H1 (cell line): ENCODE measurements around the gene TEKT3. TPM values are rescaled to one million over a fixed set of nuclear protein-coding genes. Genes with fewer than 3 reads are reported as not detected.

Source experiments
- CTCF ChIA-PET: fragments of 300-600 bp; sonication (Branson Sonifier 250); formaldehyde crosslinking; loops from one replicate; lab custom pipeline; 2021; ENCODE audit not compliant: partially characterized antibody; lab: Charles Lee
- POLR2A ChIA-PET: fragments of 300-600 bp; sonication (Branson Sonifier 250); formaldehyde crosslinking; loops from one replicate; lab custom pipeline; 2021; ENCODE audit warnings: inconsistent platforms; ENCODE audit not compliant: partially characterized antibody; lab: Charles Lee
- DNase-seq, 2 experiments: peaks; one replicate each; pipeline versions ENCODE4 v3.0.0 to v3.0.0-alpha.2; 2010 to 2022; ENCODE audit warnings: low spot score in 2 of 2, low read depth in 1 of 2, mixed read lengths in 1 of 2
- FAIRE-seq: peaks from 2 replicates; lab custom pipeline; 2011; peaks lifted over from hg19 to GRCh38; lab: Jason Lieb, UNC
- H2AFZ ChIP-seq: 2 replicates; pipeline ENCODE4 v1.8.1; 2012; ENCODE audit warnings: low read length, inconsistent platforms
- H2AK5ac ChIP-seq: 2 replicates; pipeline ENCODE4 v1.6.1; 2013; ENCODE audit warnings: low read depth, low read length
- H2BK120ac ChIP-seq: replicated peaks from 2 replicates; pipeline ENCODE3; 2013; ENCODE audit warnings: low read depth, low read length, inconsistent platforms
- H2BK12ac ChIP-seq: 2 replicates; pipeline ENCODE4 v1.6.1; 2013; ENCODE audit warnings: low read depth, low read length
- H2BK15ac ChIP-seq: 2 replicates; pipeline ENCODE4 v1.6.1; 2013; ENCODE audit warnings: low read length
- H2BK20ac ChIP-seq: 2 replicates; pipeline ENCODE4 v1.6.1; 2013; ENCODE audit warnings: low read length
- H2BK5ac ChIP-seq: 2 replicates; pipeline ENCODE4 v1.6.1; 2013; ENCODE audit warnings: low read depth, low read length
- H3K14ac ChIP-seq: 2 replicates; pipeline ENCODE4 v1.6.1; 2013; ENCODE audit warnings: inconsistent platforms; ENCODE audit not compliant: insufficient read length
- H3K18ac ChIP-seq: 2 replicates; pipeline ENCODE4 v1.6.1; 2013; ENCODE audit warnings: low read length; ENCODE audit errors: extremely low read depth
- H3K23ac ChIP-seq: 2 replicates; pipeline ENCODE4 v1.6.1; 2013; ENCODE audit warnings: inconsistent platforms; ENCODE audit not compliant: insufficient read length
- H3K23me2 ChIP-seq: 2 replicates; pipeline ENCODE4 v1.6.1; 2013; ENCODE audit warnings: low read depth, low read length
- H3K27ac ChIP-seq: 2 replicates; pipeline ENCODE4 v1.6.1; 2011; ENCODE audit warnings: low read depth, low read length, inconsistent platforms
- H3K27me3 ChIP-seq, 4 experiments: replicated peaks in 1 of 4; 1 replicate in 1 of 4; 2 replicates in 3 of 4; pipeline versions ENCODE4 v1.6.1 to v1.8.1; 2011 to 2013; ENCODE audit warnings: low read length in 3 of 4, mild to moderate bottlenecking in 3 of 4, inconsistent platforms in 2 of 4, mixed read lengths in 2 of 4, moderate library complexity in 1 of 4; ENCODE audit not compliant: control insufficient read depth in 3 of 4, insufficient read depth in 3 of 4; ENCODE audit errors: extremely low read depth in 1 of 4
- H3K36me3 ChIP-seq, 4 experiments: 2 replicates each; pipeline versions ENCODE4 v1.6.1 to v1.8.1; 2011 to 2013; ENCODE audit warnings: mild to moderate bottlenecking in 4 of 4, low read length in 3 of 4, moderate library complexity in 2 of 4, control low read depth in 1 of 4, inconsistent platforms in 1 of 4; ENCODE audit not compliant: insufficient read depth in 4 of 4, control insufficient read depth in 2 of 4
- H3K4ac ChIP-seq: replicated peaks from 2 replicates; pipeline ENCODE3; 2013; ENCODE audit warnings: low read length, low read depth, mixed read lengths, inconsistent platforms; ENCODE audit not compliant: insufficient read length
- H3K4me1 ChIP-seq, 4 experiments: replicated peaks in 1 of 4; 1 replicate in 1 of 4; 2 replicates in 3 of 4; pipeline versions ENCODE4 v1.6.1 to v1.8.1; 2011 to 2013; ENCODE audit warnings: low read length in 3 of 4, inconsistent platforms in 2 of 4, mixed read lengths in 1 of 4; ENCODE audit not compliant: insufficient read depth in 4 of 4, control insufficient read depth in 3 of 4
- H3K4me2 ChIP-seq, 2 experiments: 2 replicates each; pipeline versions ENCODE4 v1.6.1 to v1.8.1; 2011 to 2013; ENCODE audit warnings: low read depth in 2 of 2, low read length in 2 of 2, control low read depth in 1 of 2, inconsistent platforms in 1 of 2, mild to moderate bottlenecking in 1 of 2; ENCODE audit not compliant: insufficient read depth in 1 of 2
- H3K4me3 ChIP-seq, 4 experiments: fragments of 200-600, 300-600 bp in 1 of 4; sonication (generic), shearing (Covaris generic), sonication (Bioruptor Twin) in 1 of 4; 2 replicates each; pipeline versions ENCODE4 v1.5.1 to v1.8.1; 2011 to 2016; ENCODE audit warnings: low read length in 4 of 4, low read depth in 3 of 4, control low read depth in 2 of 4, inconsistent platforms in 2 of 4, mild to moderate bottlenecking in 2 of 4, mixed read lengths in 1 of 4, moderate library complexity in 1 of 4; ENCODE audit not compliant: insufficient read depth in 2 of 4; ENCODE audit errors: extremely low read depth in 1 of 4
- H3K56ac ChIP-seq: replicated peaks from 2 replicates; pipeline ENCODE3; 2013; ENCODE audit warnings: low read depth, mild to moderate bottlenecking, mixed read lengths, low read length, inconsistent platforms; ENCODE audit not compliant: insufficient read length
- H3K79me1 ChIP-seq: 2 replicates; pipeline ENCODE4 v1.6.1; 2013; ENCODE audit warnings: low read depth, low read length, control low read depth
- H3K79me2 ChIP-seq, 2 experiments: 2 replicates each; pipeline versions ENCODE4 v1.6.1 to v1.8.1; 2012 to 2013; ENCODE audit warnings: low read length in 2 of 2, mild to moderate bottlenecking in 2 of 2, inconsistent platforms in 1 of 2; ENCODE audit not compliant: insufficient read depth in 2 of 2, control insufficient read depth in 1 of 2
- H3K9ac ChIP-seq, 4 experiments: replicated peaks in 1 of 4; 1 replicate in 1 of 4; 2 replicates in 3 of 4; pipeline versions ENCODE4 v1.6.1 to v1.8.1; 2011 to 2013; ENCODE audit warnings: low read depth in 3 of 4, low read length in 3 of 4, control low read depth in 2 of 4, mild to moderate bottlenecking in 2 of 4, moderate library complexity in 2 of 4, inconsistent platforms in 1 of 4; ENCODE audit errors: extremely low read depth in 1 of 4
- H3K9me3 ChIP-seq, 2 experiments: 2 replicates each; pipeline versions ENCODE4 v1.6.1 to v1.8.1; 2012 to 2013; ENCODE audit warnings: mild to moderate bottlenecking in 2 of 2, moderate library complexity in 2 of 2, control low read depth in 1 of 2, inconsistent platforms in 1 of 2, low read depth in 1 of 2, low read length in 1 of 2, mixed read lengths in 1 of 2; ENCODE audit not compliant: insufficient read depth in 2 of 2
- H4K20me1 ChIP-seq, 2 experiments: replicated peaks in 1 of 2; 2 replicates each; pipeline versions ENCODE3 to v1.8.1; 2011 to 2013; ENCODE audit warnings: inconsistent platforms in 2 of 2, low read length in 2 of 2, mild to moderate bottlenecking in 1 of 2; ENCODE audit not compliant: insufficient read depth in 2 of 2, control insufficient read depth in 1 of 2
- H4K5ac ChIP-seq: 2 replicates; pipeline ENCODE4 v1.6.1; 2013; ENCODE audit warnings: low read length, low read depth, mixed read lengths, inconsistent platforms; ENCODE audit not compliant: insufficient read length
- H4K8ac ChIP-seq: 2 replicates; pipeline ENCODE4 v1.8.0; 2013; ENCODE audit warnings: mild to moderate bottlenecking, moderate library complexity, low read length, inconsistent platforms; ENCODE audit not compliant: insufficient read depth; ENCODE audit errors: extremely low read depth
- H4K91ac ChIP-seq: replicated peaks from 2 replicates; pipeline ENCODE3; 2013; ENCODE audit warnings: low read length, mixed read lengths, inconsistent platforms; ENCODE audit not compliant: insufficient read length
- ASH2L ChIP-seq: fragments of 200-600, 300-600 bp; sonication (generic); IDR thresholded peaks from one replicate; pipeline ENCODE4 v1.7.1; 2017; ENCODE audit warnings: low read length
- ATF3 ChIP-seq: IDR thresholded peaks from 2 replicates; pipeline ENCODE4 v1.6.1; 2011; ENCODE audit warnings: low read depth, mild to moderate bottlenecking, low read length; ENCODE audit not compliant: insufficient read depth
- BACH1 ChIP-seq: IDR thresholded peaks from 2 replicates; pipeline ENCODE4 v1.6.1; 2012; ENCODE audit warnings: low read length, improper control_type of control experiment
- BRCA1 ChIP-seq: IDR thresholded peaks from 2 replicates; pipeline ENCODE4 v1.6.1; 2012; ENCODE audit warnings: low read depth, low read length, improper control_type of control experiment
- CBX5 ChIP-seq: fragments of 300-800, 300-1000 bp; sonication (generic); IDR thresholded peaks from 2 replicates; pipeline ENCODE4 v1.7.1; 2016; ENCODE audit warnings: antibody characterized with exemption, low read length, low read depth
- CBX8 ChIP-seq: fragments of 300-800, 300-1000 bp; sonication (generic); IDR thresholded peaks from 2 replicates; pipeline ENCODE4 v1.7.1; 2016; ENCODE audit warnings: low read depth, low read length, borderline replicate concordance
- CHD2 ChIP-seq: IDR thresholded peaks from 2 replicates; pipeline ENCODE4 v1.6.1; 2012; ENCODE audit warnings: low read length, improper control_type of control experiment
- EP300 ChIP-seq, 2 experiments: IDR thresholded peaks; 1 replicate in 1 of 2; 2 replicates in 1 of 2; pipeline ENCODE4 v1.6.1; 2011 to 2012; ENCODE audit warnings: low read depth in 2 of 2, low read length in 2 of 2, mild to moderate bottlenecking in 2 of 2, borderline replicate concordance in 1 of 2, inconsistent platforms in 1 of 2, moderate library complexity in 1 of 2
- KDM5A ChIP-seq: fragments of 200-600 bp; IDR thresholded peaks from 2 replicates; pipeline ENCODE4 v1.7.1; 2012; ENCODE audit warnings: mild to moderate bottlenecking, low read length, inconsistent platforms, mixed read lengths
- PHF8 ChIP-seq: fragments of 200-600 bp; sonication (generic); conservative IDR thresholded peaks from 2 replicates; pipeline ENCODE4 v1.7.1; 2012; ENCODE audit warnings: low read depth, mild to moderate bottlenecking, inconsistent platforms, low read length, moderate library complexity
- POLR2AphosphoS5 ChIP-seq: IDR thresholded peaks from 2 replicates; pipeline ENCODE4 v1.6.1; 2011; ENCODE audit warnings: low read depth, low read length
- SP1 ChIP-seq: IDR thresholded peaks from 2 replicates; pipeline ENCODE4 v1.6.1; 2011; ENCODE audit warnings: low read depth, low read length
- SP2 ChIP-seq: IDR thresholded peaks from 2 replicates; pipeline ENCODE4 v1.6.1; 2012; ENCODE audit warnings: mild to moderate bottlenecking, low read length, inconsistent platforms
- WGBS, 2 experiments: shearing (Covaris generic) in 1 of 2; methylation state at CpG; one replicate each; pipeline versions ENCODE4 v1.1.6 to v1.1.7; 2013 to 2015; ENCODE audit warnings: low lambda C conversion rate in 2 of 2, mixed read lengths in 2 of 2, inconsistent platforms in 1 of 2, low coverage in 1 of 2, missing lambda C conversion rate in 1 of 2; ENCODE audit not compliant: insufficient replicate concordance in 2 of 2, insufficient coverage in 1 of 2, insufficient read length in 1 of 2; ENCODE audit errors: extremely low coverage in 1 of 2, missing lambda C conversion rate in 1 of 2; 5-methylcytosine and 5-hydroxymethylcytosine counted together
- polyA plus RNA-seq, 7 experiments: library from polyadenylated mRNA; depleted of rRNA in 3 of 7; stranded (reverse) in 5 of 7; unstranded in 2 of 7; fragments of >200 nt in 5 of 7; fragments of 200-250 nt in 2 of 7; gene quantifications; 1 replicate in 5 of 7; 2 replicates in 1 of 7; 4 replicates in 1 of 7; pipeline versions ENCODE4 v1.2.1 to v1.2.3, GENCODE V29; 2011 to 2013; ENCODE audit warnings: missing spikeins in 2 of 7, mixed read lengths in 2 of 7
- total RNA-seq: library from RNA; stranded (reverse); fragmentation: NEBNext Ultra II Directional; extraction: Animal tissue kit (Norgen Biotek cat#: 25700); gene quantifications from 2 replicates; pipeline ENCODE4 v1.2.1, GENCODE V29; 2021

The TEKT3 gene
- total and polyA plus RNA-seq, 2 of the 8 experiments (the other 6 are each of a cell fraction or from before 2014, with no cell fraction given), result 2.2 to 2.9 TPM

GRCh38 chr17:15267996-15268395 lies 73.4 kb downstream of the TEKT3 start:
- no peaks in the 10 kb centered on the region for H3K9me3 ChIP-seq
- no peak overlapping the region for H3K9ac ChIP-seq
- H3K79me2 ChIP-seq, result no peaks in the 10 kb centered on the region
- no peak overlapping the region for H2BK120ac ChIP-seq
- no peak overlapping the region for H3K23ac ChIP-seq
- no peak overlapping the region for H3K27ac ChIP-seq
- H3K79me1 ChIP-seq, result no peaks in the 10 kb centered on the region
- H2BK15ac ChIP-seq, result no peak overlapping the region
- no peak overlapping the region for H4K5ac ChIP-seq
- no peak overlapping the region for H3K14ac ChIP-seq
- H3K23me2 ChIP-seq, result peaks cover 2% of the 10 kb centered on the region; the same call in 1 of the 2 replicates
- WGBS, 2 experiments, result 89% methylated on average over 3 of the region's 3 CpGs; no CpG with 5 or more reads in 1 of the 2 experiments
- POLR2A ChIA-PET, result no interaction called here
- peaks cover 7 to 18% (median 15%) of the 10 kb centered on the region in 4 experiments for H3K27me3 ChIP-seq
- no peak overlapping the region for H3K4me2 ChIP-seq
- no peak overlapping the region for H4K91ac ChIP-seq
- no peak overlapping the region for H3K4ac ChIP-seq
- H3K4me1 ChIP-seq, result peaks cover 0 to 2% (median 0%) of the 10 kb centered on the region in 4 experiments; a peak in 1 of 7 replicates
- no peak overlapping the region for H3K18ac ChIP-seq
- H2BK20ac ChIP-seq, result no peak overlapping the region
- H2AFZ ChIP-seq, result no peak overlapping the region
- no peak overlapping the region for H2BK5ac ChIP-seq
- no peak overlapping the region for H3K56ac ChIP-seq
- no peak overlapping the region for H2AK5ac ChIP-seq
- no peak overlapping the region for H3K4me3 ChIP-seq
- no peak overlapping the region for H2BK12ac ChIP-seq
- H4K8ac ChIP-seq, result no peak overlapping the region
- no peak for DNase-seq
- CTCF ChIA-PET, result interaction anchor here (0.6 to 7.3 kb wide), 3 partner anchors 81 to 356 kb away, joined by 3 to 69 read pairs (median 4); no protein-coding TSS in a partner anchor
- FAIRE-seq, result no peak
- no peaks in the 10 kb centered on the region for H3K36me3 ChIP-seq
- H4K20me1 ChIP-seq, result peaks cover 0 to 1% of the 10 kb centered on the region in 2 experiments
- no peak for TF ChIP-seq ATF3
- no peak for TF ChIP-seq CBX5
- no peak for TF ChIP-seq ASH2L
- no peak for TF ChIP-seq SP2
- TF ChIP-seq CBX8, result no peak
- no peak for TF ChIP-seq SP1
- TF ChIP-seq BACH1, result no peak
- no peak for TF ChIP-seq CHD2
- no peak for TF ChIP-seq PHF8
- no peak for TF ChIP-seq BRCA1
- TF ChIP-seq EP300 (IDR thresholded peaks at IDR 0.05; ENCODE audit: borderline replicate concordance in 1 of 2, low read depth in 2 of 2, low read length in 2 of 2), result no peak
- TF ChIP-seq KDM5A, result no peak
- no peak for TF ChIP-seq POLR2AphosphoS5
